ENCODE measurements around the gene IL22RA2. TPM values are rescaled to one million over a fixed set of nuclear protein-coding genes. Genes with fewer than 3 reads are reported as not detected.

IL22RA2 gene
- total RNA-seq, 1 experiment from 2014 or later: not detected

DNA sequence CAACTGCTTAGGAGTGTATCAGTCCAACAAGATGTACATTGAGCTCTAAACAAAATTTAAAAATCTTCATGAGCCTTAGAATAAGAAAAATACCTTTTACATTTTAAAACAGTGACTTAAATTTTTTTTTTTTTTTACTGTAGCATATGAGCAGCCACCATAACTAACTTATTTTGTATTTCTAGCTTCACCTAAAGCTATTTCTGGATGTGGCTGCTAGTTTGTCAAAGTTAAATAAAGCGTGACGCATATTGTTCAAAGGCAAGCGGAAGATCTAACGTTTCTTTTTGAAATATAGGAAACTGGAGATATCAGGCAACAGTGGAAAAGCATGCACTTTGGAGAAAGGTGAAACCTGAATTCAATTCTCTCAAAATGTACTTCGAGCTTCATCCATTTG, 3.3 kb upstream of the IL22RA2 start:
- DNase-seq (ENCODE audit: low spot score): no peak
- H3K4me3 ChIP-seq (ENCODE audit: low read depth, low read length, poor library complexity, severe bottlenecking): no peak overlapping the region
- H3K36me3 ChIP-seq (ENCODE audit: insufficient read depth, low read length, poor library complexity, severe bottlenecking): no peaks in the 10 kb centered on the region
- no peaks in the 10 kb centered on the region for H3K4me1 ChIP-seq (ENCODE audit: insufficient read depth, low read length, poor library complexity, severe bottlenecking)
- ChIA-PET CTCF (no interaction called here), POLR2A (ENCODE audit: low non-redundant PET) (interaction anchor here (0.6 kb wide), 1 partner anchor 1058 kb away, joined by 5 read pairs; no protein-coding TSS in a partner anchor)
- peaks cover 3% of the 10 kb centered on the region for H3K9me3 ChIP-seq (ENCODE audit: low read depth, low read length, poor library complexity, severe bottlenecking)
- no TSS peak for BruUV-seq (replicated peaks)
- TF ChIP-seq EZH2 (IDR thresholded peaks at IDR 0.05; ENCODE audit: borderline replicate concordance, low read depth, low read length, poor library complexity, severe bottlenecking) (no peak), CTCF (conservative IDR thresholded peaks at IDR 0.05; ENCODE audit: low read depth, low read length) (no peak)
- H3K27ac ChIP-seq (ENCODE audit: low read depth, low read length, poor library complexity, severe bottlenecking): no peak overlapping the region
- peaks cover 3% of the 10 kb centered on the region for H3K27me3 ChIP-seq (replicated peaks; ENCODE audit: insufficient read depth, low read depth, low read length, poor library complexity)
- intact Hi-C loops (cut with micrococcal nuclease; ENCODE audit: unreplicated experiment): no loop called here

- Histone ChIP-seq H3K4me3 (ENCODE audit: low read depth, low read length, poor library complexity, severe bottlenecking) (no peak overlapping the region), H3K9me3 (ENCODE audit: low read depth, low read length, poor library complexity, severe bottlenecking) (no peaks in the 10 kb centered on the region), H3K27me3 (replicated peaks; ENCODE audit: insufficient read depth, low read depth, low read length, poor library complexity) (peaks cover 3% of the 10 kb centered on the region), H3K36me3 (ENCODE audit: insufficient read depth, low read length, poor library complexity, severe bottlenecking) (no peaks in the 10 kb centered on the region), H3K4me1 (ENCODE audit: insufficient read depth, low read length, poor library complexity, severe bottlenecking) (no peaks in the 10 kb centered on the region), H3K27ac (ENCODE audit: low read depth, low read length, poor library complexity, severe bottlenecking) (no peak overlapping the region)
- DNase-seq (ENCODE audit: low spot score): no peak
- POLR2A ChIA-PET (ENCODE audit: low non-redundant PET): no interaction called here
- no TSS peak for BruUV-seq (replicated peaks)
- CTCF ChIA-PET: no interaction called here
- intact Hi-C loops (cut with micrococcal nuclease; ENCODE audit: unreplicated experiment): no loop called here
- TF ChIP-seq EZH2 (IDR thresholded peaks at IDR 0.05; ENCODE audit: borderline replicate concordance, low read depth, low read length, poor library complexity, severe bottlenecking): no peak
- no peak for TF ChIP-seq CTCF (conservative IDR thresholded peaks at IDR 0.05; ENCODE audit: low read depth, low read length)
Measured at GRCh38 chr6:137175868-137176245, 2.4 kb upstream of the IL22RA2 start.

GRCh38 chr6:137175157-137175867, 1.9 kb upstream of the IL22RA2 start:
- no peak for TF ChIP-seq CTCF (conservative IDR thresholded peaks at IDR 0.05; ENCODE audit: low read depth, low read length)
- no peak for TF ChIP-seq EZH2 (IDR thresholded peaks at IDR 0.05; ENCODE audit: borderline replicate concordance, low read depth, low read length, poor library complexity, severe bottlenecking)
- ChIA-PET CTCF (no interaction called here), POLR2A (ENCODE audit: low non-redundant PET) (no interaction called here)
- intact Hi-C loops (cut with micrococcal nuclease; ENCODE audit: unreplicated experiment): no loop called here
- no peaks in the 10 kb centered on the region for H3K4me1 ChIP-seq (ENCODE audit: insufficient read depth, low read length, poor library complexity, severe bottlenecking)
- peaks cover 3% of the 10 kb centered on the region for H3K27me3 ChIP-seq (replicated peaks; ENCODE audit: insufficient read depth, low read depth, low read length, poor library complexity)
- DNase-seq (ENCODE audit: low spot score): no peak
- BruUV-seq (replicated peaks): no TSS peak
- no peaks in the 10 kb centered on the region for H3K9me3 ChIP-seq (ENCODE audit: low read depth, low read length, poor library complexity, severe bottlenecking)
- no peaks in the 10 kb centered on the region for H3K36me3 ChIP-seq (ENCODE audit: insufficient read depth, low read length, poor library complexity, severe bottlenecking)
- H3K4me3 ChIP-seq (ENCODE audit: low read depth, low read length, poor library complexity, severe bottlenecking): no peak overlapping the region
- no peak overlapping the region for H3K27ac ChIP-seq (ENCODE audit: low read depth, low read length, poor library complexity, severe bottlenecking)
